Measurements from ENCODE around the gene PPP1R3F. TPM values are rescaled to one million over a fixed set of nuclear protein-coding genes. Genes with fewer than 3 reads are reported as not detected.
A peak's percentile ranks its signal among the peaks of the same experiment; 100 is the strongest.

Gene PPP1R3F
- total and polyA plus RNA-seq, 9 of the 15 experiments (the other 6 are each of a cell fraction or from before 2014, with no cell fraction given): 0.03 to 0.91 (median 0.43) TPM; not detected in 1

DNA sequence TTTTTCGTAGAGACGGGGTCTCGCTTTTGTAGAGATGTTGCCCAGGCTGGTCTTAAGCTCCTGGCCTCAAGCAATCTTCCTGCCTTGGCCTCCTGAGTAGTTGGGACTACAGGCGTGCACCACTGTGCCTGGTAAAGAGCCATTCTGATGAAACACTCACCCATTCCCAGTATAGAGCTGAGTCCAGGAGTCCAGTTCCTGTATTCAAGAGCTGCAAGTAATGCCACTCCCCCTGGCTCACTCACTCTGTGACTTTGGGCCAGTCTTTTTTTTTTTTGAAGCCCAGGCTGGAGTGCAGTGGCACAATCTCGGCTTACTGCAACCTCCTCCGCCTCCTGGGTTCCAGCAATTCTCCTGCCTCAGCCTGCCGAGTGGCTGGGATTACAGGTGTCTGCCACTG, 30.9 kb upstream of the PPP1R3F start (continued):
- TF ChIP-seq ILK (tag; IDR thresholded peaks at IDR 0.05; ENCODE audit: borderline replicate concordance, low read depth): no peak
- no peak for TF ChIP-seq E2F3 (CRISPR knock-in tag; IDR thresholded peaks at IDR 0.05)
- TF ChIP-seq, protein P1, sequence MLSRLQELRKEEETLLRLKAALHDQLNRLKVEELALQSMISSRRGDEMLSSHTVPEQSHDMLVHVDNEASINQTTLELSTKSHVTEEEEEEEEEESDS (CRISPR knock-in tag; IDR thresholded peaks at IDR 0.05): no peak
- TF ChIP-seq ZBTB17 (CRISPR knock-in tag; IDR thresholded peaks at IDR 0.05): no peak
- no peak for TF ChIP-seq SMARCB1 (IDR thresholded peaks at IDR 0.05; ENCODE audit: insufficient read length, low read depth)
- no peak for TF ChIP-seq ZNF3 (CRISPR knock-in tag; IDR thresholded peaks at IDR 0.05)
- TF ChIP-seq FOXA1 (IDR thresholded peaks at IDR 0.05; ENCODE audit: borderline replicate concordance): no peak
- TF ChIP-seq RBM34 (IDR thresholded peaks at IDR 0.05; ENCODE audit: borderline replicate concordance, insufficient read depth, low read length): no peak
- TF ChIP-seq CEBPB (tag; IDR thresholded peaks at IDR 0.05): no peak
- TF ChIP-seq POLR2H (tag; IDR thresholded peaks at IDR 0.05; ENCODE audit: low read depth): no peak
- TF ChIP-seq ZNF584 (CRISPR knock-in tag; IDR thresholded peaks at IDR 0.05; ENCODE audit: low read depth): no peak

DNA sequence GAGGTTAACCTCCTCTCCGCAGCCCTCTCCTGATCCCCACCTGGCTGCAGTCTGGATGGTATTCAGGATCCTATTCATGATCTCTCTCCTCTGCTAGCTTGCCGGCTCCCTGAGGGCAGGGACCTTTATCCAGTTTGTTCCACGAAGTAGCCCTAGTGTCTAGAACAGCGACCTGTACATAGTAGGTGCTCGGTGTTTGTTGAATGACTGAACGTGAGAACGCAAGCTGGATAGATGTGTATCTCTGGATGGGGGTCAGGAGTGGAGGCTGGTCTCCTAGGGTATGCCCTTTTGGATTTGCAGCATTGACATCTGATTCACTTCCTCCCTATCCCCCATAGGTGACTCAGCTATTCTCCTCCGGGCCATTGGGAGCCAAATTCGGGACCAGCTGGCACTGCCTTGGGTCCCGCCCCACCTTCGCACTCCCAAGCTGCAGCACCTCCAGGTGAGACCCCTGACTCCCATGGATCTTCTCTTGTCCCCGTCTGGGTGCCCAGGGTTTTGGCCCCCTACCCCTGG, 27.0 kb upstream of the PPP1R3F start:
- H3K27ac ChIP-seq (ENCODE audit: extremely low read depth, low read depth, low read length): peak overlapping the region; percentile 52; the same call in 1 of the 3 replicates
- H3K4me2 ChIP-seq (ENCODE audit: insufficient read depth, low read length): peak overlapping the region; percentile 33; the same call in 1 of the 2 replicates
- H3K9me3 ChIP-seq (replicated peaks; ENCODE audit: control insufficient read depth, insufficient read depth, low read depth, low read length): no peaks in the 10 kb centered on the region
- intact Hi-C loops (cut with micrococcal nuclease): no loop called here
- no TSS peak for BruUV-seq (replicated peaks)
- peak overlapping the region in 1 of 2 experiments; percentile 78; a peak in 1 of 4 replicates for H3K9ac ChIP-seq (ENCODE audit: insufficient read depth in 1 of 2, low read depth in 2 of 2, low read length in 2 of 2)
- peaks cover 32 to 47% of the 10 kb centered on the region in 2 experiments; a peak in 4 of 5 replicates for H3K4me1 ChIP-seq (replicated peaks in 1 of 2; ENCODE audit: control insufficient read depth in 2 of 2, insufficient read depth in 2 of 2, low read length in 2 of 2)
- in situ Hi-C loops (cut with MboI): no loop called here
- H3K79me2 ChIP-seq (ENCODE audit: control insufficient read depth, insufficient read depth, low read length): no peaks in the 10 kb centered on the region; the same call in 1 of the 3 replicates
- H3K9me1 ChIP-seq (ENCODE audit: control insufficient read depth, insufficient read depth, low read length): no peaks in the 10 kb centered on the region
- H4K20me1 ChIP-seq (replicated peaks; ENCODE audit: control insufficient read depth, insufficient read depth, low read length): no peaks in the 10 kb centered on the region
- no peak overlapping the region for H3K4me3 ChIP-seq
- ATAC-seq: no peak
- H2AFZ ChIP-seq (ENCODE audit: low read depth, low read length): no peak overlapping the region
- peaks cover 42% of the 10 kb centered on the region; the same call in 2 of the 3 replicates for H3K36me3 ChIP-seq (ENCODE audit: control insufficient read depth, insufficient read depth, low read length)
- no peaks in the 10 kb centered on the region for H3K27me3 ChIP-seq (ENCODE audit: control insufficient read depth in 2 of 2, insufficient read depth in 2 of 2, low read length in 2 of 2)
- ChIA-PET CTCF (ENCODE audit: low intra/inter-chr PET ratio) (no interaction called here), POLR2A (interaction anchor here (0.6 to 1.3 kb wide), 3 partner anchors 14 to 715 kb away, joined by 3 to 4 read pairs (median 4); no protein-coding TSS in a partner anchor)
- DNase-seq (ENCODE audit: extremely low read depth in 1 of 4, low spot score in 3 of 4): peak in 1 of 4 experiments; percentile 28
- FAIRE-seq: no peak
- 73% methylated on average over 6 of the region's 12 CpGs for WGBS (ENCODE audit: insufficient coverage, low coverage, missing lambda C conversion rate)
- TF ChIP-seq ZC3H4 (CRISPR knock-in tag; IDR thresholded peaks at IDR 0.05; ENCODE audit: borderline replicate concordance): no peak
- TF ChIP-seq CXXC5 (CRISPR knock-in tag; IDR thresholded peaks at IDR 0.05): no peak
- TF ChIP-seq SPI1 (IDR thresholded peaks at IDR 0.05; ENCODE audit: borderline replicate concordance, low read depth, low read length): peak; percentile 53
- no peak for TF ChIP-seq ATF1 (CRISPR knock-in tag; IDR thresholded peaks at IDR 0.05)
- TF ChIP-seq ATF1 (tag; IDR thresholded peaks at IDR 0.05): no peak
- TF ChIP-seq MAFG (tag; conservative IDR thresholded peaks at IDR 0.05): peak; percentile 75
- peak; percentile 63 for TF ChIP-seq C11orf30 (IDR thresholded peaks at IDR 0.05; ENCODE audit: low read depth)
- peak; percentile 24; the same call in 1 of the 2 replicates for TF ChIP-seq MAFK (IDR thresholded peaks at IDR 0.05; ENCODE audit: low read length)
- no peak for TF ChIP-seq ZNF41 (CRISPR knock-in tag; conservative IDR thresholded peaks at IDR 0.05)
- TF ChIP-seq ARID3A (IDR thresholded peaks at IDR 0.05; ENCODE audit: borderline replicate concordance, low read depth, low read length): no peak
- no peak for TF ChIP-seq RFX5 (IDR thresholded peaks at IDR 0.05; ENCODE audit: low read depth, low read length)
- TF ChIP-seq PCBP1 (IDR thresholded peaks at IDR 0.05; ENCODE audit: low read depth, low read length, poor library complexity, severe bottlenecking): no peak

All from K562 (cell line).